H1 (cell line): ENCODE results near the gene HS3ST3B1. TPM values are rescaled to one million over a fixed set of nuclear protein-coding genes. Genes with fewer than 3 reads are reported as not detected.

Experiments used
- CTCF ChIA-PET: fragments of 300-600 bp; sonication (Branson Sonifier 250); formaldehyde crosslinking; loops from one replicate; lab custom pipeline; 2021; ENCODE audit not compliant: partially characterized antibody; lab: Charles Lee
- POLR2A ChIA-PET: fragments of 300-600 bp; sonication (Branson Sonifier 250); formaldehyde crosslinking; loops from one replicate; lab custom pipeline; 2021; ENCODE audit warnings: inconsistent platforms; ENCODE audit not compliant: partially characterized antibody; lab: Charles Lee
- DNase-seq, 2 experiments: peaks; one replicate each; pipeline versions ENCODE4 v3.0.0 to v3.0.0-alpha.2; 2010 to 2022; ENCODE audit warnings: low spot score in 2 of 2, low read depth in 1 of 2, mixed read lengths in 1 of 2
- FAIRE-seq: peaks from 2 replicates; lab custom pipeline; 2011; peaks lifted over from hg19 to GRCh38; lab: Jason Lieb, UNC
- H2AFZ ChIP-seq: 2 replicates; pipeline ENCODE4 v1.8.1; 2012; ENCODE audit warnings: low read length, inconsistent platforms
- H2AK5ac ChIP-seq: 2 replicates; pipeline ENCODE4 v1.6.1; 2013; ENCODE audit warnings: low read depth, low read length
- H2BK120ac ChIP-seq: replicated peaks from 2 replicates; pipeline ENCODE3; 2013; ENCODE audit warnings: low read depth, low read length, inconsistent platforms
- H2BK12ac ChIP-seq: 2 replicates; pipeline ENCODE4 v1.6.1; 2013; ENCODE audit warnings: low read depth, low read length
- H2BK15ac ChIP-seq: 2 replicates; pipeline ENCODE4 v1.6.1; 2013; ENCODE audit warnings: low read length
- H2BK20ac ChIP-seq: 2 replicates; pipeline ENCODE4 v1.6.1; 2013; ENCODE audit warnings: low read length
- H2BK5ac ChIP-seq: 2 replicates; pipeline ENCODE4 v1.6.1; 2013; ENCODE audit warnings: low read depth, low read length
- H3K14ac ChIP-seq: 2 replicates; pipeline ENCODE4 v1.6.1; 2013; ENCODE audit warnings: inconsistent platforms; ENCODE audit not compliant: insufficient read length
- H3K18ac ChIP-seq: 2 replicates; pipeline ENCODE4 v1.6.1; 2013; ENCODE audit warnings: low read length; ENCODE audit errors: extremely low read depth
- H3K23ac ChIP-seq: 2 replicates; pipeline ENCODE4 v1.6.1; 2013; ENCODE audit warnings: inconsistent platforms; ENCODE audit not compliant: insufficient read length
- H3K23me2 ChIP-seq: 2 replicates; pipeline ENCODE4 v1.6.1; 2013; ENCODE audit warnings: low read depth, low read length
- H3K27ac ChIP-seq: 2 replicates; pipeline ENCODE4 v1.6.1; 2011; ENCODE audit warnings: low read depth, low read length, inconsistent platforms
- H3K27me3 ChIP-seq, 4 experiments: replicated peaks in 1 of 4; 1 replicate in 1 of 4; 2 replicates in 3 of 4; pipeline versions ENCODE4 v1.6.1 to v1.8.1; 2011 to 2013; ENCODE audit warnings: low read length in 3 of 4, mild to moderate bottlenecking in 3 of 4, inconsistent platforms in 2 of 4, mixed read lengths in 2 of 4, moderate library complexity in 1 of 4; ENCODE audit not compliant: control insufficient read depth in 3 of 4, insufficient read depth in 3 of 4; ENCODE audit errors: extremely low read depth in 1 of 4
- H3K36me3 ChIP-seq, 4 experiments: 2 replicates each; pipeline versions ENCODE4 v1.6.1 to v1.8.1; 2011 to 2013; ENCODE audit warnings: mild to moderate bottlenecking in 4 of 4, low read length in 3 of 4, moderate library complexity in 2 of 4, control low read depth in 1 of 4, inconsistent platforms in 1 of 4; ENCODE audit not compliant: insufficient read depth in 4 of 4, control insufficient read depth in 2 of 4
- H3K4ac ChIP-seq: replicated peaks from 2 replicates; pipeline ENCODE3; 2013; ENCODE audit warnings: low read length, low read depth, mixed read lengths, inconsistent platforms; ENCODE audit not compliant: insufficient read length
- H3K4me1 ChIP-seq, 4 experiments: replicated peaks in 1 of 4; 1 replicate in 1 of 4; 2 replicates in 3 of 4; pipeline versions ENCODE4 v1.6.1 to v1.8.1; 2011 to 2013; ENCODE audit warnings: low read length in 3 of 4, inconsistent platforms in 2 of 4, mixed read lengths in 1 of 4; ENCODE audit not compliant: insufficient read depth in 4 of 4, control insufficient read depth in 3 of 4
- H3K4me2 ChIP-seq, 2 experiments: 2 replicates each; pipeline versions ENCODE4 v1.6.1 to v1.8.1; 2011 to 2013; ENCODE audit warnings: low read depth in 2 of 2, low read length in 2 of 2, control low read depth in 1 of 2, inconsistent platforms in 1 of 2, mild to moderate bottlenecking in 1 of 2; ENCODE audit not compliant: insufficient read depth in 1 of 2
- H3K4me3 ChIP-seq, 4 experiments: fragments of 200-600, 300-600 bp in 1 of 4; sonication (generic), shearing (Covaris generic), sonication (Bioruptor Twin) in 1 of 4; 2 replicates each; pipeline versions ENCODE4 v1.5.1 to v1.8.1; 2011 to 2016; ENCODE audit warnings: low read length in 4 of 4, low read depth in 3 of 4, control low read depth in 2 of 4, inconsistent platforms in 2 of 4, mild to moderate bottlenecking in 2 of 4, mixed read lengths in 1 of 4, moderate library complexity in 1 of 4; ENCODE audit not compliant: insufficient read depth in 2 of 4; ENCODE audit errors: extremely low read depth in 1 of 4
- H3K56ac ChIP-seq: replicated peaks from 2 replicates; pipeline ENCODE3; 2013; ENCODE audit warnings: low read depth, mild to moderate bottlenecking, mixed read lengths, low read length, inconsistent platforms; ENCODE audit not compliant: insufficient read length
- H3K79me1 ChIP-seq: 2 replicates; pipeline ENCODE4 v1.6.1; 2013; ENCODE audit warnings: low read depth, low read length, control low read depth
- H3K79me2 ChIP-seq, 2 experiments: 2 replicates each; pipeline versions ENCODE4 v1.6.1 to v1.8.1; 2012 to 2013; ENCODE audit warnings: low read length in 2 of 2, mild to moderate bottlenecking in 2 of 2, inconsistent platforms in 1 of 2; ENCODE audit not compliant: insufficient read depth in 2 of 2, control insufficient read depth in 1 of 2
- H3K9ac ChIP-seq, 4 experiments: replicated peaks in 1 of 4; 1 replicate in 1 of 4; 2 replicates in 3 of 4; pipeline versions ENCODE4 v1.6.1 to v1.8.1; 2011 to 2013; ENCODE audit warnings: low read depth in 3 of 4, low read length in 3 of 4, control low read depth in 2 of 4, mild to moderate bottlenecking in 2 of 4, moderate library complexity in 2 of 4, inconsistent platforms in 1 of 4; ENCODE audit errors: extremely low read depth in 1 of 4
- H3K9me3 ChIP-seq, 2 experiments: 2 replicates each; pipeline versions ENCODE4 v1.6.1 to v1.8.1; 2012 to 2013; ENCODE audit warnings: mild to moderate bottlenecking in 2 of 2, moderate library complexity in 2 of 2, control low read depth in 1 of 2, inconsistent platforms in 1 of 2, low read depth in 1 of 2, low read length in 1 of 2, mixed read lengths in 1 of 2; ENCODE audit not compliant: insufficient read depth in 2 of 2
- H4K20me1 ChIP-seq, 2 experiments: replicated peaks in 1 of 2; 2 replicates each; pipeline versions ENCODE3 to v1.8.1; 2011 to 2013; ENCODE audit warnings: inconsistent platforms in 2 of 2, low read length in 2 of 2, mild to moderate bottlenecking in 1 of 2; ENCODE audit not compliant: insufficient read depth in 2 of 2, control insufficient read depth in 1 of 2
- H4K5ac ChIP-seq: 2 replicates; pipeline ENCODE4 v1.6.1; 2013; ENCODE audit warnings: low read length, low read depth, mixed read lengths, inconsistent platforms; ENCODE audit not compliant: insufficient read length
- H4K8ac ChIP-seq: 2 replicates; pipeline ENCODE4 v1.8.0; 2013; ENCODE audit warnings: mild to moderate bottlenecking, moderate library complexity, low read length, inconsistent platforms; ENCODE audit not compliant: insufficient read depth; ENCODE audit errors: extremely low read depth
- H4K91ac ChIP-seq: replicated peaks from 2 replicates; pipeline ENCODE3; 2013; ENCODE audit warnings: low read length, mixed read lengths, inconsistent platforms; ENCODE audit not compliant: insufficient read length
- CBX5 ChIP-seq: fragments of 300-800, 300-1000 bp; sonication (generic); IDR thresholded peaks from 2 replicates; pipeline ENCODE4 v1.7.1; 2016; ENCODE audit warnings: antibody characterized with exemption, low read length, low read depth
- CHD1 ChIP-seq: IDR thresholded peaks from 2 replicates; pipeline ENCODE4 v1.6.1; 2012; ENCODE audit warnings: low read depth, low read length, improper control_type of control experiment
- CREB1 ChIP-seq: IDR thresholded peaks from 2 replicates; pipeline ENCODE4 v1.6.1; 2012; ENCODE audit warnings: inconsistent platforms
- E2F6 ChIP-seq: IDR thresholded peaks from 2 replicates; pipeline ENCODE4 v1.6.1; 2012; ENCODE audit warnings: inconsistent platforms
- EGR1 ChIP-seq: IDR thresholded peaks from 2 replicates; pipeline ENCODE4 v1.6.1; 2011; ENCODE audit warnings: low read depth, low read length, borderline replicate concordance
- GABPA ChIP-seq: IDR thresholded peaks from 2 replicates; pipeline ENCODE4 v1.6.1; 2011; ENCODE audit warnings: mild to moderate bottlenecking, low read length, moderate library complexity, borderline replicate concordance; ENCODE audit not compliant: insufficient read depth
- PHF8 ChIP-seq: fragments of 200-600 bp; sonication (generic); conservative IDR thresholded peaks from 2 replicates; pipeline ENCODE4 v1.7.1; 2012; ENCODE audit warnings: low read depth, mild to moderate bottlenecking, inconsistent platforms, low read length, moderate library complexity
- POLR2A ChIP-seq, 2 experiments: IDR thresholded peaks; 1 replicate in 1 of 2; 2 replicates in 1 of 2; pipeline ENCODE4 v1.6.1; 2011; ENCODE audit warnings: low read depth in 2 of 2, low read length in 2 of 2, mild to moderate bottlenecking in 2 of 2; ENCODE audit errors: control extremely low read depth in 1 of 2
- SP2 ChIP-seq: IDR thresholded peaks from 2 replicates; pipeline ENCODE4 v1.6.1; 2012; ENCODE audit warnings: mild to moderate bottlenecking, low read length, inconsistent platforms
- SRF ChIP-seq: IDR thresholded peaks from 2 replicates; pipeline ENCODE4 v1.6.1; 2011; ENCODE audit warnings: mild to moderate bottlenecking, low read depth, low read length, moderate library complexity
- USF2 ChIP-seq: IDR thresholded peaks from 2 replicates; pipeline ENCODE4 v1.6.1; 2011; ENCODE audit warnings: low read length, improper control_type of control experiment
- WGBS, 2 experiments: shearing (Covaris generic) in 1 of 2; methylation state at CpG; one replicate each; pipeline versions ENCODE4 v1.1.6 to v1.1.7; 2013 to 2015; ENCODE audit warnings: low lambda C conversion rate in 2 of 2, mixed read lengths in 2 of 2, inconsistent platforms in 1 of 2, low coverage in 1 of 2, missing lambda C conversion rate in 1 of 2; ENCODE audit not compliant: insufficient replicate concordance in 2 of 2, insufficient coverage in 1 of 2, insufficient read length in 1 of 2; ENCODE audit errors: extremely low coverage in 1 of 2, missing lambda C conversion rate in 1 of 2; 5-methylcytosine and 5-hydroxymethylcytosine counted together
- polyA plus RNA-seq, 7 experiments: library from polyadenylated mRNA; depleted of rRNA in 3 of 7; stranded (reverse) in 5 of 7; unstranded in 2 of 7; fragments of >200 nt in 5 of 7; fragments of 200-250 nt in 2 of 7; gene quantifications; 1 replicate in 5 of 7; 2 replicates in 1 of 7; 4 replicates in 1 of 7; pipeline versions ENCODE4 v1.2.1 to v1.2.3, GENCODE V29; 2011 to 2013; ENCODE audit warnings: missing spikeins in 2 of 7, mixed read lengths in 2 of 7
- total RNA-seq: library from RNA; stranded (reverse); fragmentation: NEBNext Ultra II Directional; extraction: Animal tissue kit (Norgen Biotek cat#: 25700); gene quantifications from 2 replicates; pipeline ENCODE4 v1.2.1, GENCODE V29; 2021

The HS3ST3B1 gene
- total and polyA plus RNA-seq, 2 of the 8 experiments (the other 6 are each of a cell fraction or from before 2014, with no cell fraction given) = 4.7 to 14.4 TPM

GRCh38 chr17:14329900-14330491 lies 29.1 kb downstream of the HS3ST3B1 start:
- CTCF ChIA-PET = interaction anchor here (0.7 to 1.5 kb wide), 4 partner anchors 29 to 532 kb away, joined by 3 read pairs; partner anchors contain the start of gene HS3ST3B1
- no peak overlapping the region for H2BK15ac ChIP-seq
- TF ChIP-seq SP2 (no peak), E2F6 (no peak), EGR1 (no peak), CBX5 (no peak), PHF8 (no peak), CREB1 (no peak), POLR2A (IDR thresholded peaks at IDR 0.05; ENCODE audit: control extremely low read depth in 1 of 2, low read depth in 2 of 2, low read length in 2 of 2) (no peak), SRF (no peak), USF2 (no peak), GABPA (no peak), CHD1 (no peak)

More at GRCh38 chr17:14329900-14330491, 29.1 kb downstream of the HS3ST3B1 start:
- POLR2A ChIA-PET = interaction anchor here (1.2 to 2.1 kb wide), 4 partner anchors 12 to 24 kb away, joined by 4 to 9 read pairs (median 6); no protein-coding TSS in a partner anchor
- Histone ChIP-seq H3K23ac (no peak overlapping the region), H3K18ac (peak overlapping the region; percentile 36; the same call in 1 of the 2 replicates), H3K23me2 (peaks cover 4% of the 10 kb centered on the region; the same call in 1 of the 2 replicates), H3K27ac (peak overlapping the region; percentile 46; the same call in 1 of the 2 replicates), H4K91ac (no peak overlapping the region), H2BK12ac (peak overlapping the region; percentile 56), H2AFZ (no peak overlapping the region), H4K8ac (no peak overlapping the region), H3K14ac (no peak overlapping the region), H2BK5ac (peak overlapping the region; percentile 76; the same call in 1 of the 2 replicates), H4K20me1 (no peaks in the 10 kb centered on the region), H3K56ac (no peak overlapping the region), H3K4me1 (peaks cover 15 to 32% (median 24%) of the 10 kb centered on the region in 4 experiments), H3K27me3 (peaks cover 0 to 1% (median 0%) of the 10 kb centered on the region in 4 experiments; a peak in 4 of 7 replicates), H2BK20ac (peak overlapping the region; percentile 37; the same call in 1 of the 2 replicates), H3K9me3 (no peaks in the 10 kb centered on the region), H3K4me2 (peak overlapping the region; percentile 61 to 66), H2BK120ac (no peak overlapping the region), H3K9ac (peak overlapping the region in 1 of 4 experiments; percentile 25; a peak in 2 of 7 replicates), H3K4me3 (peak overlapping the region in 3 of 4 experiments; percentile 2 to 46 (median 26); a peak in 3 of 8 replicates), H3K4ac (no peak overlapping the region), H3K79me2 (peaks cover 0 to 48% of the 10 kb centered on the region in 2 experiments; a peak in 2 of 4 replicates), H4K5ac (no peak overlapping the region), H3K36me3 (no peaks in the 10 kb centered on the region), H3K79me1 (no peaks in the 10 kb centered on the region), H2AK5ac (no peak overlapping the region; the same call in 1 of the 2 replicates)
- DNase-seq = no peak
- FAIRE-seq = no peak
- WGBS, 2 experiments = 55% methylated on average over 5 of the region's 5 CpGs; no CpG with 5 or more reads in 1 of the 2 experiments
